Keratinocyte (primary cell): ENCODE results near the gene ARID3C. TPM values are rescaled to one million over a fixed set of nuclear protein-coding genes. Genes with fewer than 3 reads are reported as not detected.

Source experiments
- DNase-seq: peaks from one replicate; pipeline ENCODE4 v3.0.0-alpha.2; 2011; ENCODE audit warnings: low read depth, missing footprints, low spot score
- FAIRE-seq: peaks from 2 replicates; lab custom pipeline; 2011; peaks lifted over from hg19 to GRCh38; lab: Jason Lieb, UNC
- H2AFZ ChIP-seq: 2 replicates; pipeline ENCODE4 v1.6.0; 2012; ENCODE audit warnings: low read length, control low read depth, inconsistent platforms; ENCODE audit not compliant: control insufficient read depth
- H3K27ac ChIP-seq: 2 replicates; pipeline ENCODE4 v1.5.1; 2011; ENCODE audit warnings: low read length; ENCODE audit not compliant: control insufficient read depth, insufficient read depth
- H3K27me3 ChIP-seq: 3 replicates; pipeline ENCODE4 v1.6.0; 2011; ENCODE audit warnings: low read length; ENCODE audit not compliant: control insufficient read depth, insufficient read depth; ENCODE audit errors: extremely low read depth
- H3K36me3 ChIP-seq, 2 experiments: 2 replicates in 1 of 2; 3 replicates in 1 of 2; pipeline ENCODE4 v1.5.1; 2011; ENCODE audit warnings: low read length in 2 of 2, mild to moderate bottlenecking in 1 of 2; ENCODE audit not compliant: control insufficient read depth in 2 of 2, insufficient read depth in 2 of 2; ENCODE audit errors: extremely low read depth in 1 of 2
- H3K4me1 ChIP-seq: 3 replicates; pipeline ENCODE4 v1.5.1; 2011; ENCODE audit warnings: low read length; ENCODE audit not compliant: control insufficient read depth, insufficient read depth; ENCODE audit errors: extremely low read depth
- H3K4me2 ChIP-seq: 3 replicates; pipeline ENCODE4 v1.6.0; 2011; ENCODE audit warnings: low read depth, low read length; ENCODE audit not compliant: control insufficient read depth, insufficient read depth; ENCODE audit errors: extremely low read depth
- H3K4me3 ChIP-seq, 3 experiments: fragments of 200-600 bp in 1 of 3; sonication (generic) in 1 of 3; 2 replicates in 2 of 3; 3 replicates in 1 of 3; pipeline ENCODE4 v1.5.1; 2011 to 2016; ENCODE audit warnings: low read length in 3 of 3, mild to moderate bottlenecking in 3 of 3, control low read depth in 2 of 3, inconsistent platforms in 1 of 3, low read depth in 1 of 3, mixed read lengths in 1 of 3, mixed run types in 1 of 3, moderate library complexity in 1 of 3; ENCODE audit not compliant: control insufficient read depth in 2 of 3, insufficient read depth in 2 of 3; ENCODE audit errors: extremely low read depth in 1 of 3
- H3K79me2 ChIP-seq: 2 replicates; pipeline ENCODE4 v1.6.0; 2012; ENCODE audit warnings: low read length; ENCODE audit not compliant: control insufficient read depth, insufficient read depth
- H3K9ac ChIP-seq: 3 replicates; pipeline ENCODE4 v1.6.0; 2011; ENCODE audit warnings: low read length; ENCODE audit not compliant: control insufficient read depth, insufficient read depth; ENCODE audit errors: extremely low read depth
- H3K9me1 ChIP-seq: 3 replicates; pipeline ENCODE4 v1.6.0; 2011; ENCODE audit warnings: low read length; ENCODE audit not compliant: control insufficient read depth, insufficient read depth; ENCODE audit errors: extremely low read depth
- H3K9me3 ChIP-seq: 2 replicates; pipeline ENCODE4 v1.5.1; 2012; ENCODE audit warnings: low read depth, low read length; ENCODE audit not compliant: control insufficient read depth
- H4K20me1 ChIP-seq: 3 replicates; pipeline ENCODE4 v1.6.0; 2011; ENCODE audit warnings: low read length; ENCODE audit not compliant: control insufficient read depth, insufficient read depth; ENCODE audit errors: extremely low read depth
- EZH2 ChIP-seq: IDR thresholded peaks from one replicate; pipeline ENCODE4 v1.6.1; 2012; ENCODE audit warnings: inconsistent platforms, mild to moderate bottlenecking, low read length, moderate library complexity
- dilution Hi-C: fragments of 300-500 bp; cut with MboI; formaldehyde crosslinking; loops from one replicate; pipeline ENCODE4 v1.7.0; 2020; ENCODE audit warnings: low sequenced_read_pairs; ENCODE audit not compliant: extremely low pct_ligation_motif_present
- polyA plus RNA-seq, 5 experiments: library from polyadenylated mRNA; depleted of rRNA in 3 of 5; stranded (reverse) in 3 of 5; stranded (forward) in 1 of 5; unstranded in 1 of 5; fragments of >200 nt; gene quantifications; 1 replicate in 1 of 5; 2 replicates in 3 of 5; 3 replicates in 1 of 5; pipeline versions ENCODE4 v1.2.1 to v1.2.3, GENCODE V29; 2011 to 2012; ENCODE audit warnings: missing spikeins in 2 of 5, low read depth in 1 of 5, low replicate concordance in 1 of 5
- TF ChIP-seq, protein P1 (sequence below), 3 experiments: IDR thresholded peaks in 1 of 3; conservative IDR thresholded peaks in 1 of 3; optimal IDR thresholded peaks in 1 of 3; 2 replicates in 2 of 3; 3 replicates in 1 of 3; pipeline versions ENCODE3 to v1.5.1; 2011; ENCODE audit warnings: low read length in 3 of 3, mild to moderate bottlenecking in 3 of 3, moderate library complexity in 2 of 3, control low read depth in 1 of 3, inconsistent platforms in 1 of 3; ENCODE audit not compliant: insufficient read depth in 2 of 3; ENCODE audit errors: extremely low read depth in 1 of 3

The ARID3C gene
- polyA plus RNA-seq, 1 donor (not counting 4 experiments of a cell fraction or from before 2014, with no cell fraction given): not detected

GRCh38 chr9:34650816-34651215 is 21.9 kb upstream of the ARID3C start:
- TF ChIP-seq, protein P1, sequence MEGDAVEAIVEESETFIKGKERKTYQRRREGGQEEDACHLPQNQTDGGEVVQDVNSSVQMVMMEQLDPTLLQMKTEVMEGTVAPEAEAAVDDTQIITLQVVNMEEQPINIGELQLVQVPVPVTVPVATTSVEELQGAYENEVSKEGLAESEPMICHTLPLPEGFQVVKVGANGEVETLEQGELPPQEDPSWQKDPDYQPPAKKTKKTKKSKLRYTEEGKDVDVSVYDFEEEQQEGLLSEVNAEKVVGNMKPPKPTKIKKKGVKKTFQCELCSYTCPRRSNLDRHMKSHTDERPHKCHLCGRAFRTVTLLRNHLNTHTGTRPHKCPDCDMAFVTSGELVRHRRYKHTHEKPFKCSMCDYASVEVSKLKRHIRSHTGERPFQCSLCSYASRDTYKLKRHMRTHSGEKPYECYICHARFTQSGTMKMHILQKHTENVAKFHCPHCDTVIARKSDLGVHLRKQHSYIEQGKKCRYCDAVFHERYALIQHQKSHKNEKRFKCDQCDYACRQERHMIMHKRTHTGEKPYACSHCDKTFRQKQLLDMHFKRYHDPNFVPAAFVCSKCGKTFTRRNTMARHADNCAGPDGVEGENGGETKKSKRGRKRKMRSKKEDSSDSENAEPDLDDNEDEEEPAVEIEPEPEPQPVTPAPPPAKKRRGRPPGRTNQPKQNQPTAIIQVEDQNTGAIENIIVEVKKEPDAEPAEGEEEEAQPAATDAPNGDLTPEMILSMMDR (optimal IDR thresholded peaks at IDR 0.05 in 1 of 3, IDR thresholded peaks at IDR 0.05 in 1 of 3, conservative IDR thresholded peaks at IDR 0.05 in 1 of 3; ENCODE audit: extremely low read depth in 1 of 3, insufficient read depth in 2 of 3, low read length in 3 of 3): no peak
- no peak for TF ChIP-seq EZH2
- Histone ChIP-seq H3K4me3 (no peak overlapping the region), H3K4me2 (no peak overlapping the region), H2AFZ (no peak overlapping the region), H3K27me3 (no peaks in the 10 kb centered on the region), H3K36me3 (peaks cover 7 to 13% of the 10 kb centered on the region in 2 experiments), H4K20me1 (no peaks in the 10 kb centered on the region), H3K79me2 (peaks cover 13% of the 10 kb centered on the region), H3K9ac (no peak overlapping the region), H3K9me1 (no peaks in the 10 kb centered on the region), H3K4me1 (peaks cover 39% of the 10 kb centered on the region), H3K27ac (no peak overlapping the region), H3K9me3 (no peaks in the 10 kb centered on the region)
- DNase-seq (no peak), FAIRE-seq (no peak)
- dilution Hi-C loops: no loop called here

- DNase-seq: no peak
- Histone ChIP-seq H2AFZ (no peak overlapping the region), H3K27ac (no peak overlapping the region), H3K36me3 (peaks cover 7 to 13% of the 10 kb centered on the region in 2 experiments), H3K9me1 (no peaks in the 10 kb centered on the region), H3K27me3 (no peaks in the 10 kb centered on the region), H3K4me2 (peak overlapping the region; percentile 100), H3K4me3 (no peak overlapping the region), H3K9ac (no peak overlapping the region), H3K4me1 (peaks cover 39% of the 10 kb centered on the region), H4K20me1 (no peaks in the 10 kb centered on the region), H3K9me3 (no peaks in the 10 kb centered on the region), H3K79me2 (peaks cover 13% of the 10 kb centered on the region)
- dilution Hi-C loops: no loop called here
- no peak for TF ChIP-seq EZH2
- TF ChIP-seq, protein P1 (optimal IDR thresholded peaks at IDR 0.05 in 1 of 3, IDR thresholded peaks at IDR 0.05 in 1 of 3, conservative IDR thresholded peaks at IDR 0.05 in 1 of 3; ENCODE audit: extremely low read depth in 1 of 3, insufficient read depth in 2 of 3, low read length in 3 of 3): no peak
- no peak for FAIRE-seq
Observed at GRCh38 chr9:34648673-34649072, 19.8 kb upstream of the ARID3C start.
